ENCODE measurements around the gene PLEKHG1.

GRCh38 chr6:150566486-150566885 lies 33.2 kb upstream of the PLEKHG1 start:
- TF ChIP-seq CTCF (IDR thresholded peaks at IDR 0.05) (no peak), POLR2A (IDR thresholded peaks at IDR 0.05) (no peak)
